Thyroid gland (tissue), 4 donors: ENCODE measurements around the gene CRYBG3.

Source experiments
- CTCF ChIP-seq, 6 experiments: fragments of 200-600 bp in 3 of 6; fragments of 450-650 bp in 3 of 6; sonication (generic) in 3 of 6; IDR thresholded peaks; one replicate each; pipeline ENCODE4 v1.5.1; 2016 to 2019; ENCODE audit warnings: antibody characterized with exemption in 6 of 6, mild to moderate bottlenecking in 2 of 6, inconsistent platforms in 1 of 6, moderate library complexity in 1 of 6
- POLR2A ChIP-seq, 2 donors: fragments of 450-650 bp; IDR thresholded peaks; one replicate each; pipeline ENCODE4 v1.6.1; 2017; ENCODE audit warnings: antibody characterized with exemption in 2 of 2, mild to moderate bottlenecking in 2 of 2, moderate library complexity in 1 of 2

DNA sequence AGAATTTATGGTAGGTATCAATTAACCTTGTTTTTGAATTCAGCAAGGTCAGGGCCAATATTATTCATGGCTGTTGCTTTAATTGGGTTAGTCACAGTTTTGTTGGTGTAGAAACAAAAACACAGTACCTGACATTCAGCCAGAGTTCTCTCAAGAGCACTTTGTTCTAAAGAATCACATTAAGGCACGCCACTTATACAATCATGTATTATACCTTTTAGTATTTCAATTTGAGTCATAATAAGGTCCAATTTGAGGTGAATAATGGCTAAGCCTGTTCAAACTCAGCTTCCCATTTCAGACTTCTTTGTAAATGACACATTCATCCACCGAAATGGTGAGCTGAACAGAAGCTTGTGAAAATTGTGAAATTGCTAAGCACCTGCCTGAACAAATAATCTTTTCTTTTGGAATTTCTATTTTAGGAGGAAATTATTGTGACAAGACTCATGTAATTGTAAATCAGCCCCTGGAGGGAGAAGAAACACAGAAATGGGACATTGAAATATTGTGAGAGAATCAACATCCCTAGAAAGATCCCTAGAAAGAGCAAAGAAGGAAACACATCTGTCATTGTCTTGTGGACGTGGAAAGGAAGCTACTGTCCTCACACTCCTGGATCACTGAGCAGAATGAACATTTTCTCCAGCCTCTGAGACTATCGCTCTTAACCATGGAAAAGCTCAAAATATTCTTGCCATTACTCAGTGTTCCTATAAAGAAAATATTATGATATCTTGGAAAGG, 121.2 kb downstream of the CRYBG3 start:
- TF ChIP-seq CTCF (IDR thresholded peaks at IDR 0.05) (no peak), POLR2A (IDR thresholded peaks at IDR 0.05) (no peak)
